GM21367 (cell line): ENCODE results near the gene ASB10.
A peak's percentile ranks its signal among the peaks of the same experiment; 100 is the strongest.

Experiments used
- ATAC-seq: cut with Tn5 transposase; IDR thresholded peaks from one replicate; pipeline ENCODE4 v1.9.1; 2021; ENCODE audit not compliant: unreplicated experiment

Gene ASB10, protein sequence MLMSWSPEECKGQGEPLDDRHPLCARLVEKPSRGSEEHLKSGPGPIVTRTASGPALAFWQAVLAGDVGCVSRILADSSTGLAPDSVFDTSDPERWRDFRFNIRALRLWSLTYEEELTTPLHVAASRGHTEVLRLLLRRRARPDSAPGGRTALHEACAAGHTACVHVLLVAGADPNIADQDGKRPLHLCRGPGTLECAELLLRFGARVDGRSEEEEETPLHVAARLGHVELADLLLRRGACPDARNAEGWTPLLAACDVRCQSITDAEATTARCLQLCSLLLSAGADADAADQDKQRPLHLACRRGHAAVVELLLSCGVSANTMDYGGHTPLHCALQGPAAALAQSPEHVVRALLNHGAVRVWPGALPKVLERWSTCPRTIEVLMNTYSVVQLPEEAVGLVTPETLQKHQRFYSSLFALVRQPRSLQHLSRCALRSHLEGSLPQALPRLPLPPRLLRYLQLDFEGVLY

DNA sequence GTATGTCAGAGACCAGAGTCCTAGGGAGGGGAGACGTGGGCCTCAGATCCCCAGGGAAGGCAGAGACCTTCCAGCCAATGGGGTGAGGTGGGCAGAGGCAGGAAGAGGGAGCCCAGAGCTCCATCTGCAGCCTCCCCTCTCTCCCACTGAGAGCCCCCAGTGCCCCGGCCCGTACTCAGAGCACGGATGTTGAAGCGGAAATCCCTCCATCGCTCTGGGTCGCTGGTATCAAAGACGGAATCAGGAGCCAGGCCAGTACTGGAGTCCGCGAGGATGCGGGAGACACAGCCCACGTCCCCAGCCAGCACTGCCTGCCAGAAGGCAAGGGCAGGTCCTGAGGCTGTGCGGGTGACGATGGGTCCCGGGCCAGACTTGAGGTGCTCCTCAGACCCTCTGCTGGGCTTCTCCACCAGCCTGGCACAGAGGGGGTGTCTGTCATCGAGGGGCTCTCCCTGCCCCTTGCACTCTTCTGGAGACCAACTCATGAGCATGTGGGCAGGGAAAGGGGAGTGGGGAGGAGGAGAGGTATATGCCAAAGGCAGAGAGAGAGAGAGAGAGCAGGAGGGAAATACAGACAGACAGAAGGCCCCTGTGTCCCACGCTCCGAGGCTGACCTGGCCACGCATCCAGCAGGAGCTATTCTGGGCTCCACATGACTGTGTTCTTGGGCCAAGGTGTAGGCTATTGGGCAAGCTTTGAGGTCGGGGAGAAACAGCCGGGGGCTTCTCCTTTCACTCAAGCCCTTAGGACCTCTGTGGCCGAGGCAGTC, at the start of gene ASB10:
Gene ASB10 (minus strand): TSS at position 611 of the 769 bp plus-strand sequence. CDS start 120 bp downstream, at position 491.
- ATAC-seq: no peak

DNA sequence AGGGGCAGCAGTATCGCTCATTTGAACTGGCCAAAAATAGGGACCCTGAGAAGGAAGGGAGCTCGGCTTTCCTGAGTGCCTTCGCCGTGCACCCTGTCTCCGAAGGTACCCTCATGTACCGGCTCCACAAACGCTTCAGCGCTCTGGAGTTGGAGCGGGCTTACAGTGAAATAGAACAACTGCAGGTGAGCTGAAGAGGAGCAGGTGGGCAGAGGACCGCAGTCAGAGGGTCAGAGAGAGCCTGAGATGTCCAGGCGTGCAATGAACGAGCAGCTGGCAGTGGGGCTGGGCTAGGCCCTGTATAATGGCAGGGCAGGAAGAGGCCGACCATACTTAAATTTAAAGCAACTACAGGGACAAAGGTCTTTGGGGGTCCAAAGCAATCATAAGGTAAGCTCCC, 49.4 kb upstream of the ASB10 start:
- no peak for ATAC-seq

GRCh38 chr7:151235091-151235787, 48.2 kb upstream of the ASB10 start:
- ATAC-seq: no peak

GRCh38 chr7:151233804-151234203, 46.8 kb upstream of the ASB10 start:
- no peak for ATAC-seq

- peak; percentile 27 for ATAC-seq
Measured at GRCh38 chr7:151232917-151233701, 46.1 kb upstream of the ASB10 start.

DNA sequence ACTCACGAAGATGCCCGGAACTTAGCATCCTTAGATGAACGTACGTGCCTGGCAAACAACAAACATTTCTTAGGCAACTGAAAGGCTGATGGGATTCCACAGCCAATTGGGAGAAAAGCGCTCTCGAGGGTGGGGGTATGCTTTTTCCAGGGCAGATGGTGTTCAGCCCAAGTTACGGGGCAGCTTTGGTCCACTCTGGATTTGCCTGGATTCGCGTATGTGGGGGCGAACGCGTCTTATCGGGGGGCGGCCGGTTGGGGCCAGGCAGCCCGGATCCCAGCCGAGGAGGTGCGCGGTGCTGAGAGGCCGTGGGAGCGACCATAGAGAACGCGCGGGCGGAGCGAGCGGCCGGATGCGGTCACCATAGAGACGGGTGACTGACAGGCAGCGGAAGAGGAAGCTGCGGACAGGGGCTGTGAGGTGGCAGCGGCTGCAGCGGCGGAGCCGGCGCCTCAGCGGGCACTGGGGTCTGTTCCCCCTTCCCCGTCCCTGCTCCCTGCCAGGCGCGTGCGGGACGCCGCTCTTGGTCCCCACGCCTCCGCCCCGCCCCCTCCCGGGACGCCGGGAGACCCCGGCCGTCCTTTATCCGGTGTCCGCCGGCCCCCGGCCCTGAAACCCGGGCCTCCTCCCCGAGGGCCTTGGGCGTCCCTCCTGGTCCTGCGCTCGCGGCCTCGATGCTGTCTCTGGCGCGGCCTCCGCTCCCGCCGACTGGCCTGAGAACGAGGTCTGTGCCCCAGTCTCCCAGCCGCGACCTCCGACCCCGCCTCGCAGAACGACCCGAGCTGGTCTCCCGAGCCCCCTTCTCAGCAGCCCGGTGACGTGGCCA, 45.3 kb upstream of the ASB10 start, which contains the start of gene CHPF2:
Gene CHPF2 (plus strand): TSS at position 393 of the 826 bp plus-strand sequence. CDS start 1,529 bp downstream, outside the sequence.
- peak; percentile 94 for ATAC-seq

DNA sequence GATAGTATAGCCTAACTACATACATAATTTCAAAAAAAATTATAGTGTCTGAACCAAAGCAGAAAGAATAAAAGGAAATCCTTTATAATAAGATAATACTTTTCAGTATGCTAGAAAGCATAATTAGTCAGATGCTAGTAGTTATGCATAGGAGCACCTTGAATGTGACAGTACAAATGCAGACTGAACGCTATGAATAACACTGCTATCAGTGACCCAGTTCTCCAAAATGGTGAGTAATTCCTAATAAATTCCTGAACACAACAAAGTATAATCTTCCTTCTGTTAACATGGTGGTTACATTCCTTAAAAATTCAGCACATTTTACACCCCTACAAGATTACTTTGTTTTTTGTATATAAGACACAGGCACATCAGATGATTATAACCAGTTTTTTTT, 44.0 kb upstream of the ASB10 start:
- no peak for ATAC-seq

- ATAC-seq: no peak
Measured at GRCh38 chr7:151229249-151229648, 42.2 kb upstream of the ASB10 start.

DNA sequence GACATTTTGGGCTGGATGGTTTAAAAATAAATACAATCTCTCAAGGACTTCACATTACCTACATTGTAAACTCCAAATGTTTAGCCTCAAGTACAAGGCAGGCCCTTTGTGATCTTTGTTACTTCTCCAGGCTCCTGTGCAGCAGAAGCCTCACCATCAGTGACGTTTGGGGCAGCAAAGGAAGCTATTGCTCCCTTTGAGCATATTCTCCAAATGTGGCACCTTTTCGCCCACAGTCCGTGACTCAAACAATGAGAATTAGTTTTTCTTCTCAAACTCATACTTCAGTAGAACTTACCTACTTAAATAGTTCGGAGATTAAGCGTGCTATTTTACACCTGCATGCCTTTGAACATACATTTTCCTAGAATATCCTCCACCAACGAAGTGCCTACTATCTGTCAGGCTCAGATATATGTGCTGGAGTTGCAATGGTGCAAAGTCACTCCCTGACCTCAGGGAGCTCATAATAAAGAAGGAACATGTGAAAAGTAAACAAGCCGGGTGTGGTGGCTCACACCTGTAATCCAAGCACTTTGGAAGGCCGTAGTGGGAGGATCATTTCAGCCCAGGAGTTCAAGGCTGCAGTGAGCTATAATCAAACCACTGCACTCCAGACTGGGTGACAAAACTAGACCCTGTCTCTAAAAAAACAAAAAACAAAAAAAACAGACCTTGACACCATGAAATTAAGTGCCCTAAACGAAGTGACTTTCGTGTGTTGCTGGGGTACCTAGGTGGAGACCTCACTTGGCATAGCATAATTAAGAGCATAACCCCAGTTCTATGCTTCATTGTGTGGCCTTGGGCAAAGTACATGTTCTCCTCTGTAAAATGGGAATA, 41.2 kb upstream of the ASB10 start:
- no peak for ATAC-seq

GRCh38 chr7:151226875-151227782, 40.1 kb upstream of the ASB10 start, which contains the start of gene ABCF2:
ABCF2 (minus strand) TSS chr7:151227205; CDS start chr7:151226458, 747 bp downstream.
- ATAC-seq: peak; percentile 97

DNA sequence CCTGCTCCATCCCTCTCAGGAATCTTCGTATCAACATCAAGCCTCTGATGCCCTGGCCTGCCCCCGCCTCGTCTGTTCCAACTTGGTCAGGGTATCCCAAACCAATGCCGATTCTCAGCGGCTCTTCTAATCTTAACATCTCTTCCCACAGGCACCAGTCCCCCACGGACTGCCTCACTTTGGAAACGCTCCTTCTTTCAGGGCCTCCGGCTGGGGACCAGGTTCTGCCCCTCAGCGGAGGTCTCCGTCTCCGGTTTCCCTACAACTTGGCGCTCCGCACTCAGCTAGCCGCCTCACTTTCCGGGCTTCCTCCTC, 39.5 kb upstream of the ASB10 start:
- ATAC-seq: peak; percentile 2

DNA sequence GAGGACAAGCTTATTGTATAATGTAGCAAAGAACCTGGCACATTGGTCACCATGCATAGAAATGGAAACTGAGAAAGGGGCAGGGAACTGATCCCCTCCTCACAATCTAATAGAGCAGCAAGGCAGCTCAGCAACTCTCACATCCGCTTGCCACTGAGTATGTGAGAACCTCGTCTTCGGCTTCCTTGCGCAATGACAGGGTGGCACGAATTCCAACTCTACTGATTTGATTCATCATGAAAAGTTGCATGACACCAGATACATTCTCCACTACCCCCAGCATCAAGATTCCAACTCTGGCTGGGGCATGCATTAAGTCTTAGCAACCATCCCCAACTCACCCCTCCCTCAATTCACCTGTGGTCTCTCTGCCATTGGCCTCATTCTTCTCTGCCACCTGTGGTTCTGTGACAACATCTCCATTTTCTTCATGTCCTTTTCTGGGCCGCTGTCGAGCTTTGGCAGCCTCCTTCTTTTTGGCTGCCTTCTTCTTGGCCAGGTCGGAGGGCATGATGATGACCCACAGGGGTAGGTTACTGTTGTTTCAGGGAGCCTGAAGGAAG, 39.0 kb upstream of the ASB10 start:
- ATAC-seq: no peak

DNA sequence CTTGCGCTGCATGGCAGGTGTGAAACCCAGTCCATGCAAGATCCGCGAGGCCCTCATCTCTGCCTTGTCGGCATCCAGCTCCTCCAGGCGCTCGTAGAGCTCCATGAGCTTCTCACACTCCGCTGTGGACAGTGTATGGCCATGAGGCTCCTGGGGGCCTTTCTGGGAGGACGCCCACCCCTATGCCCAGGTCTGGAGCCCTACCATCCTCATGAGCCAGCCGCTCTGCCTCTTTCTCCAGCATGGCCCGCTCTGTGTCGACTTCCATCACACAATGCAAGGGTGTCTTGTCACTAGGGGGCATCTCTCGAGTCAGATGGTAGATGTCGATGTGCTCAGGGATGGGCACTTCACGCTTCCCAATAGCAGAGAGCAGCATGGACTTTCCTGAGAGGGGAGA, 36.7 kb upstream of the ASB10 start:
- no peak for ATAC-seq

DNA sequence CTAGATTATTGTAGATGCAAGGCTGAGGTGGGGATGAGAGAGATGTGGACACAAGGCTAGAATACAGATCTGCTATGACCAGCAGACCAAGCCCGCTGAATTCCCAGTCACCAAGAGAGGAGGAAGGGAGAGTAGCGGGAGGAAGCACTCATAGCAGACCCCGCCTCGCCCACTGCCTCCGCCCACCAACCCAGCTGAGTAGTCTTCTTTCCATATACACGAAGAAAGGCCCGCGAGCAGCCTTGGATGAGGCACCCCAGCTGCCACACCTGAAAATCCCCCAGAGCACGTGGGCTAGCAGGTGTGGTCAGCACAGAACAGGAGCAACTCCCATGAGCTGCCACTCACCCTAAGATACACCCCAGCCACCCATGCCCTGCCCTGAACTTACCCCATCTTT, 31.1 kb upstream of the ASB10 start:
- no peak for ATAC-seq

- ATAC-seq: no peak
Measured at GRCh38 chr7:151215396-151215795, 28.3 kb upstream of the ASB10 start.

- ATAC-seq: no peak
Measured at GRCh38 chr7:151213826-151214225, 26.8 kb upstream of the ASB10 start.

DNA sequence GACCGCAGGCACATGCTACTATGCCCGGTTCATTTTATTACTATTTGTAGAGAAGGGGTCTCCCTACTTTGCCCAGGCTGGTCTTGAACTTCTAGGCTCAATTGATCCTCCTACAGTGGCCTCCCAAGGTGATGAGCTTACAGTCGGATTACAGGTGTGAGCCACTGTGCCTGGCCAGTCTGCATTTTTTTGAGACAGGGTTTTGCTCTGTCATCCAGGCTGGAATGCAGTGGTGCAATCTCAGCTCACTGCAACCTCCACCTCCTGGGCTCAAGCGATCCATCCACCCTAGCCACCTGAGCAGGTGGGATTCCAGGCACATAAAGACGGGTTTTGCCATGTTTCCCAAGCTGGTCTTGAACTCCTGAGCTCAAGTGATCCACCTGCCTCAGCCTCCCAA, 25.6 kb upstream of the ASB10 start:
- no peak for ATAC-seq
